Measurements from ENCODE around the gene PPM1B. TPM values are rescaled to one million over a fixed set of nuclear protein-coding genes. Genes with fewer than 3 reads are reported as not detected.

The PPM1B gene
- total RNA-seq = 13.9 and 21.2 TPM in 2 replicates

GRCh38 chr2:44168681-44169154, at the start of gene PPM1B:
Gene PPM1B, plus strand, starts transcription at chr2:44168875. Its CDS starts 32,325 bp downstream, at chr2:44201200.

Small RNA genes within 50 kb of the gene (small RNA-seq; reads per million reads assigned to genes)
- not detected for gene RNU6-566P

Other genes starting within 250 kb of the PPM1B start
- 40.8 and 43.3 TPM in 2 replicates for gene LRPPRC, start 172.9 kb upstream of the PPM1B start, total RNA-seq
- under 0.01 TPM in 1 of 2 replicates, not detected in the other for gene SLC3A1, start 106.6 kb downstream of the PPM1B start, total RNA-seq
- gene PREPL, start 192.6 kb downstream of the PPM1B start, total RNA-seq = 15.7 and 22.1 TPM in 2 replicates
- gene CAMKMT, start 193.1 kb downstream of the PPM1B start, total RNA-seq = 4.7 TPM in 2 replicates

All from placental epithelial cell (primary cell).